HG03280 (cell line): ENCODE data around the gene TLNRD1.

ENCODE experiments used
- ATAC-seq: cut with Tn5 transposase; IDR thresholded peaks from one replicate; pipeline ENCODE4 v1.9.1; 2021; ENCODE audit warnings: mild to moderate bottlenecking, moderate library complexity; ENCODE audit not compliant: unreplicated experiment

The TLNRD1 gene

GRCh38 chr15:81001152-81002008 lies 657 bp downstream of the TLNRD1 start:
- peak; percentile 34 for ATAC-seq

- no peak for ATAC-seq
Observed at GRCh38 chr15:81002009-81002330, 1.2 kb downstream of the TLNRD1 start.

- no peak for ATAC-seq
Observed at GRCh38 chr15:81002331-81003096, 1.8 kb downstream of the TLNRD1 start.

- ATAC-seq: no peak
Observed at GRCh38 chr15:81003097-81003350, 2.3 kb downstream of the TLNRD1 start.

- no peak for ATAC-seq
Observed at GRCh38 chr15:81006124-81006523, 5.4 kb downstream of the TLNRD1 start.

GRCh38 chr15:81007428-81008064 lies 6.8 kb downstream of the TLNRD1 start:
- no peak for ATAC-seq

GRCh38 chr15:81008312-81008711 lies 7.6 kb downstream of the TLNRD1 start:
- no peak for ATAC-seq

- no peak for ATAC-seq
Observed at GRCh38 chr15:81010086-81010485, 9.4 kb downstream of the TLNRD1 start.

GRCh38 chr15:81011593-81011992 lies 10.9 kb downstream of the TLNRD1 start:
- ATAC-seq: no peak

GRCh38 chr15:81012588-81012987 lies 11.9 kb downstream of the TLNRD1 start:
- ATAC-seq: no peak

- no peak for ATAC-seq
Observed at GRCh38 chr15:81013396-81013929, 12.7 kb downstream of the TLNRD1 start.

- no peak for ATAC-seq
Observed at GRCh38 chr15:81014446-81015093, 13.8 kb downstream of the TLNRD1 start.

- ATAC-seq: no peak
Observed at GRCh38 chr15:81015621-81016488, 15.1 kb downstream of the TLNRD1 start.

- ATAC-seq: no peak
Observed at GRCh38 chr15:81016489-81017068, 15.9 kb downstream of the TLNRD1 start.

- no peak for ATAC-seq
Observed at GRCh38 chr15:81018197-81018596, 17.5 kb downstream of the TLNRD1 start.

- no peak for ATAC-seq
Observed at GRCh38 chr15:81021321-81021720, 20.6 kb downstream of the TLNRD1 start.

- peak; percentile 87 for ATAC-seq
Observed at GRCh38 chr15:81023483-81024264, 23.0 kb downstream of the TLNRD1 start.

GRCh38 chr15:81024265-81024872 lies 23.6 kb downstream of the TLNRD1 start:
- no peak for ATAC-seq

- no peak for ATAC-seq
Observed at GRCh38 chr15:81024936-81025335, 24.2 kb downstream of the TLNRD1 start.
